Endothelial cell of umbilical vein (primary cell): ENCODE results near the gene ALDH1A2. TPM values are rescaled to one million over a fixed set of nuclear protein-coding genes. Genes with fewer than 3 reads are reported as not detected.
A peak's percentile ranks its signal among the peaks of the same experiment; 100 is the strongest.

Source experiments
- BruUV-seq: library from RNA; stranded (reverse); fragments of 400-500 nt; replicated peaks from 2 replicates; lab custom pipeline; 2021; lab: Mats Ljungman, UMichigan
- CTCF ChIA-PET: fragments of 300-600, 350-600 bp; sonication (Branson Sonifier 250); formaldehyde crosslinking; loops from one replicate; lab custom pipeline; 2021; ENCODE audit warnings: antibody characterized with exemption, inconsistent platforms; lab: Charles Lee
- POLR2A ChIA-PET: fragments of 300-600, 350-600 bp; sonication (Branson Sonifier 250); formaldehyde crosslinking; loops from one replicate; lab custom pipeline; 2021; ENCODE audit warnings: antibody characterized with exemption, inconsistent platforms; lab: Charles Lee
- DNase-seq: peaks from one replicate; pipeline ENCODE4 v3.0.0-alpha.2; 2011; ENCODE audit warnings: low read depth, low spot score
- FAIRE-seq: peaks from 2 replicates; lab custom pipeline; 2011; peaks lifted over from hg19 to GRCh38; lab: Jason Lieb, UNC
- H2AFZ ChIP-seq: 2 replicates; pipeline ENCODE4 v1.6.0; 2012; ENCODE audit warnings: low read depth, low read length, control low read depth, inconsistent platforms
- H3K27ac ChIP-seq: 2 replicates; pipeline ENCODE4 v1.5.1; 2011; ENCODE audit warnings: low read depth, mild to moderate bottlenecking, control low read depth, low read length, moderate library complexity; ENCODE audit not compliant: insufficient read depth
- H3K27me3 ChIP-seq, 2 experiments: 2 replicates each; pipeline versions ENCODE4 v1.6.0 to v1.6.1; 2011; ENCODE audit warnings: low read length in 2 of 2, mixed read lengths in 1 of 2; ENCODE audit not compliant: control insufficient read depth in 2 of 2, insufficient read depth in 2 of 2
- H3K36me3 ChIP-seq, 2 experiments: 2 replicates in 1 of 2; 3 replicates in 1 of 2; pipeline ENCODE4 v1.5.1; 2011; ENCODE audit warnings: low read length in 2 of 2, mild to moderate bottlenecking in 1 of 2, moderate library complexity in 1 of 2; ENCODE audit not compliant: control insufficient read depth in 2 of 2, insufficient read depth in 2 of 2; ENCODE audit errors: extremely low read depth in 1 of 2
- H3K4me1 ChIP-seq: 3 replicates; pipeline ENCODE4 v1.5.1; 2011; ENCODE audit warnings: mild to moderate bottlenecking, low read length; ENCODE audit not compliant: control insufficient read depth, insufficient read depth; ENCODE audit errors: extremely low read depth
- H3K4me2 ChIP-seq: 2 replicates; pipeline ENCODE4 v1.6.1; 2011; ENCODE audit warnings: low read length, control low read depth, mixed read lengths; ENCODE audit not compliant: insufficient read depth
- H3K4me3 ChIP-seq, 3 experiments: fragments of 200-600 bp in 1 of 3; sonication (generic), shearing (Covaris generic) in 1 of 3; replicated peaks in 1 of 3; 2 replicates each; pipeline ENCODE4 v1.5.1; 2011 to 2016; ENCODE audit warnings: control low read depth in 3 of 3, low read length in 3 of 3, mild to moderate bottlenecking in 2 of 3, inconsistent platforms in 1 of 3, low read depth in 1 of 3, moderate library complexity in 1 of 3; ENCODE audit not compliant: insufficient read depth in 1 of 3
- H3K79me2 ChIP-seq: 2 replicates; pipeline ENCODE4 v1.6.0; 2012; ENCODE audit warnings: low read length, inconsistent platforms; ENCODE audit not compliant: control insufficient read depth, insufficient read depth
- H3K9ac ChIP-seq: replicated peaks from 2 replicates; pipeline ENCODE3; 2011; ENCODE audit warnings: low read length, control low read depth; ENCODE audit not compliant: insufficient read depth; ENCODE audit errors: extremely low read depth
- H3K9me1 ChIP-seq: replicated peaks from 3 replicates; pipeline ENCODE4 v1.6.0; 2011; ENCODE audit warnings: mild to moderate bottlenecking, low read length; ENCODE audit not compliant: control insufficient read depth, insufficient read depth; ENCODE audit errors: extremely low read depth
- H3K9me3 ChIP-seq: replicated peaks from 2 replicates; pipeline ENCODE4 v1.5.1; 2012; ENCODE audit warnings: low read length, inconsistent platforms; ENCODE audit not compliant: control insufficient read depth, insufficient read depth
- H4K20me1 ChIP-seq: replicated peaks from 2 replicates; pipeline ENCODE3; 2011; ENCODE audit warnings: mild to moderate bottlenecking, low read length; ENCODE audit not compliant: control insufficient read depth, insufficient read depth; ENCODE audit errors: extremely low read depth
- CTCF ChIP-seq, 2 donors: IDR thresholded peaks; 1 replicate in 1 of 2; 2 replicates in 1 of 2; pipeline ENCODE4 v1.5.1; 2011; ENCODE audit warnings: low read length in 2 of 2, mild to moderate bottlenecking in 2 of 2, moderate library complexity in 2 of 2, control low read depth in 1 of 2, inconsistent platforms in 1 of 2, low read depth in 1 of 2; ENCODE audit not compliant: insufficient read depth in 1 of 2; ENCODE audit errors: extremely low read depth in 1 of 2
- EZH2 ChIP-seq: IDR thresholded peaks from 2 replicates; pipeline ENCODE4 v1.6.1; 2012; ENCODE audit warnings: borderline replicate concordance, low read depth, mild to moderate bottlenecking, moderate library complexity, low read length, inconsistent platforms; ENCODE audit not compliant: severe bottlenecking
- FOS ChIP-seq: IDR thresholded peaks from 2 replicates; pipeline ENCODE4 v1.6.1; 2011; ENCODE audit warnings: mild to moderate bottlenecking, low read length, moderate library complexity, borderline replicate concordance; ENCODE audit not compliant: insufficient read depth
- GATA2 ChIP-seq: IDR thresholded peaks from 2 replicates; pipeline ENCODE4 v1.7.0; 2011; ENCODE audit warnings: low read depth, mild to moderate bottlenecking, moderate library complexity, mixed read lengths, low read length; ENCODE audit not compliant: insufficient read length, insufficient read depth
- JUN ChIP-seq: IDR thresholded peaks from 2 replicates; pipeline ENCODE4 v1.6.1; 2011; ENCODE audit warnings: borderline replicate concordance, low read depth; ENCODE audit not compliant: insufficient read length, insufficient read depth
- MAX ChIP-seq: IDR thresholded peaks from 2 replicates; pipeline ENCODE4 v1.6.1; 2011; ENCODE audit not compliant: insufficient read depth, insufficient read length
- MYC ChIP-seq: IDR thresholded peaks from one replicate; pipeline ENCODE4 v1.6.1; 2011; ENCODE audit warnings: mild to moderate bottlenecking, low read depth, low read length
- POLR2A ChIP-seq: IDR thresholded peaks from 2 replicates; pipeline ENCODE4 v1.6.1; 2012; ENCODE audit warnings: low read depth, mild to moderate bottlenecking, control low read depth, low read length
- POLR2AphosphoS5 ChIP-seq: IDR thresholded peaks from 2 replicates; pipeline ENCODE4 v1.6.1; 2012; ENCODE audit warnings: low read depth, mild to moderate bottlenecking, control low read depth, low read length, moderate library complexity; ENCODE audit not compliant: insufficient read depth
- dilution Hi-C: fragments of 300-500 bp; cut with MboI; formaldehyde crosslinking; loops from one replicate; pipeline ENCODE4 v1.15.0; 2019; ENCODE audit warnings: low sequenced_read_pairs; ENCODE audit not compliant: extremely low pct_ligation_motif_present
- intact Hi-C: fragments of 100-400 bp; cut with micrococcal nuclease; formaldehyde crosslinking; loops from one replicate; pipeline ENCODE4 v1.10.0; 2022
- polyA plus RNA-seq, 4 experiments: library from polyadenylated mRNA; depleted of rRNA in 3 of 4; stranded (reverse) in 3 of 4; unstranded in 1 of 4; fragments of >200 nt; gene quantifications; 2 replicates each; pipeline versions ENCODE4 v1.2.1 to v1.2.3, GENCODE V29; 2011 to 2012; ENCODE audit warnings: missing spikeins in 1 of 4
- total RNA-seq: library from RNA; stranded (reverse); gene quantifications from 2 replicates; pipeline ENCODE4 v1.2.3, GENCODE V29; 2021

The ALDH1A2 gene
- total and polyA plus RNA-seq, 2 donors (not counting 3 experiments of a cell fraction or from before 2014, with no cell fraction given), result 16.3 to 34.9 TPM

DNA sequence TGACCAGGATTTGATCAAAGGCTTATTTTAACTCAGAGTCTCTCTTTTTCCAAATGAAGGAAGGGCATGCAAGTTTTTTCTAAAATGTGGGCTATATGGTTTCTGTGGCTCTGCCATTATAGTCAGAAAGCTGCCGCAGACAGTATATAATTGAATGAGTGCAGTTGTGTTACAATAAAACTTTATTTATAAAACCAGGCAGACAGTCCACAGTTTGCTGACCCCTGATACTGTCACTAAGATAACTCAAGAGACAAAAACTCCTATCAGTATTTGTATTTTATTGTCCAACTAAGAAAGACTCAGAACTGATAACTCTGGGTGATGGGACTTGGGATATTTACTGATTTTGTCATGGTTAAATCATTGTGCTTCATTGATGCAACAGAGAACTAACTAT is 4.9 kb downstream of the ALDH1A2 start:
- Histone ChIP-seq H4K20me1 (no peaks in the 10 kb centered on the region), H3K9ac (no peak overlapping the region), H3K9me3 (no peaks in the 10 kb centered on the region), H3K9me1 (no peaks in the 10 kb centered on the region), H3K79me2 (peaks cover 26% of the 10 kb centered on the region), H3K36me3 (no peaks in the 10 kb centered on the region), H3K4me3 (no peak overlapping the region), H3K27me3 (no peaks in the 10 kb centered on the region), H2AFZ (no peak overlapping the region), H3K27ac (no peak overlapping the region), H3K4me2 (no peak overlapping the region), H3K4me1 (peaks cover 19% of the 10 kb centered on the region)
- DNase-seq (peak; percentile 12), FAIRE-seq (no peak)
- CTCF ChIA-PET, result interaction anchor here (0.8 to 2.3 kb wide), 2 partner anchors 10 to 194 kb away, joined by 3 to 9 read pairs; no protein-coding TSS in a partner anchor
- intact Hi-C loops, result loop anchor here (10.0 kb wide), 1 partner anchor 716 kb away; no protein-coding TSS in a partner anchor
- POLR2A ChIA-PET, result no interaction called here
- BruUV-seq, result no TSS peak
- TF ChIP-seq POLR2A (no peak), CTCF (IDR thresholded peaks at IDR 0.05; ENCODE audit: extremely low read depth in 1 of 2, insufficient read depth in 1 of 2, low read depth in 1 of 2, low read length in 2 of 2) (no peak), MAX (no peak), FOS (no peak), POLR2AphosphoS5 (no peak), EZH2 (no peak), JUN (no peak), GATA2 (no peak), MYC (no peak)
- dilution Hi-C loops, result loop anchor here (25.0 kb wide), 1 partner anchor 198 kb away; no protein-coding TSS in a partner anchor
